GM13977 (cell line): ENCODE results near the gene PTPRN.

Experiments
- DNase-seq: peaks from one replicate; pipeline ENCODE4 v3.0.0; 2012; ENCODE audit warnings: low spot score
- CTCF ChIP-seq: IDR thresholded peaks from 2 replicates; pipeline ENCODE4 v1.5.1; 2012; ENCODE audit warnings: mild to moderate bottlenecking, control low read depth; ENCODE audit not compliant: insufficient read depth; ENCODE audit errors: extremely low read depth, missing control alignments
- in situ Hi-C: fragments of 300-500 bp; cut with MboI; formaldehyde crosslinking; loops from one replicate; pipeline ENCODE4 v1.12.0; 2022; ENCODE audit warnings: low sequenced_read_pairs, low pct_unique_long_range_greater_than_20kb, mixed read lengths, inconsistent platforms; ENCODE audit not compliant: unreplicated experiment

PTPRN gene

GRCh38 chr2:219298759-219299371, 10.3 kb downstream of the PTPRN start:
- TF ChIP-seq CTCF, result peak; percentile 97
- peak; percentile 95 for DNase-seq
- in situ Hi-C loops, result loop anchor here (10.0 kb wide), 1 partner anchor 124 kb away; the partner anchor contains the start of genes CNPPD1, RETREG2 and SLC23A3

GRCh38 chr2:219297766-219298456, 11.3 kb downstream of the PTPRN start:
- no peak for TF ChIP-seq CTCF
- DNase-seq, result no peak
- in situ Hi-C loops, result loop anchor here (10.0 kb wide), 1 partner anchor 123 kb away; the partner anchor contains the start of genes CNPPD1, RETREG2 and SLC23A3

GRCh38 chr2:219296631-219297391, 12.4 kb downstream of the PTPRN start:
- no peak for TF ChIP-seq CTCF
- in situ Hi-C loops, result loop anchor here (10.0 kb wide), 1 partner anchor 122 kb away; the partner anchor contains the start of genes CNPPD1, RETREG2 and SLC23A3
- DNase-seq, result no peak

DNA sequence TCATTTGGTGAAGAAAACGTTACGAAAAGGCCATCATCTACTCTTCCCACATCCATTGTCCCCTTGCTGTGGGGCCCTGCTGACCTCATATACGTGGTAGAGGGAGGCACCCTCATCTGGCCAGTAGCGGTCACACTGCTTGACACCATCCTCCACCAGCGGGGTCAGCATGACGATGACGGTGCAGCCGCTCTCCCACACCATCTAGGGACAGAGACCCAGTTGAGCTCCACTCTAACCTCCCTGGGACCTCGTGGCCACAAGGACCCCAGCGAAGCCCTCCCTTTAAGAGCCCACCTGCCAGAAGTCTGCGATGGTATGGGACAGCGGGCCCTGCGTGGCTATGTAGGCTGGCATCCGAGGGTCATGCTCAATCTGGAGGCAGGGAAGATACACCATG, 13.1 kb downstream of the PTPRN start:
- TF ChIP-seq CTCF, result no peak
- in situ Hi-C loops, result loop anchor here (10.0 kb wide), 1 partner anchor 121 kb away; the partner anchor contains the start of genes CNPPD1, RETREG2 and SLC23A3
- no peak for DNase-seq

DNA sequence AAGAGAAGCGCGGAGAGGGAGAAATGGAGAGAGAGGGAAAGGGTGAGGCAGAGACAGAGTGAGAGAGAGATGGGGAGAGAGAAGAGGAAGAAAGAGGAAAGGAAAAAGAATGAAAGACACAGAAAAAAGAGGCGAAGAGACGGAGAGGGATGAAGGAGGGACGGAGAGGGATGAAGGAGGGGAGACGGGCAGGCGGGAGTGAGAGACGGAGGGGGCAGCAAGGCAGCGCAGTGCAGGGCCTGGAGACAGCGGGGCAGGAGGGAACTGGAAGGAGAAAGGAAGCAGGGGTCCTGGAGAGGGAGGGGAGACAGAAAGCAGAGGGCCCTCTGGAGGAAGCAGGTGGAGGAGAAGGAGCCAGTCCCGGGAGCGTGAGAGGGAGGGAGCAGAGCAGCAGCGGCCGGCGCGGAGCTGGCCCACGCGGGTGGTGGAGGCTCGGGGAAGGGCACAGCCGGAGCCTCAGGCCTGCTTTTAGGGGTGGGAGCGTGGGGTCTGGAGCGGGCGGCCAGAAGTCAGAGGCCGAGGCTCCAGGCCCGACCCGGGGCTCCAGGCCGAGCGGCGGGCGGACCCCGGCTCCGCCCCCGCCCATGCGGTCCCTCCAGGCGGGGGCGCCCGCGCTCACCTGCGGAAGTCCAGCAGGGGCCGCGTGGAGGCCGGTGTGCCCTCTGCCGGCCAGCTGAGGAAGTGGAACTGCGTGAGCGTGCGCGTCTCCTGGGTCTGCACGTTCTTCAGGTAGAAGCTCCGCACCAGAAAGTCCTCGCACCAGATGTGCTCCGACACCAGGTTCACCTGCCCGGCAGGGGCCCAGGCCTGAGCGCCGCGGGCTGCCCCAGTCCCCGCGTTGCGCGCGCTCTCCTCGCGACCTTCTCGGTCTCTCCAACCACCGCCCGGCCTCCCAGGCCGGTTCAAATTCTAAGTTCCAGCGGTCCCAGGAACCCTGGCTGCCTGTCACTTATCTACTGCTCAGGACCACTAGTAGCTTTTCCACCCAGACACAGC, 14.5 kb downstream of the PTPRN start:
- DNase-seq, result peak; percentile 99
- in situ Hi-C loops, result loop anchor here (10.0 kb wide), 1 partner anchor 120 kb away; the partner anchor contains the start of genes CNPPD1, RETREG2 and SLC23A3
- TF ChIP-seq CTCF, result peak; percentile 99
